ENCODE measurements around the gene MLLT3.

The MLLT3 gene

GRCh38 chr9:20624201-20625002, 2.1 kb upstream of the MLLT3 start:
- DNase-seq = peak; percentile 75

GRCh38 chr9:20623748-20624124, 1.4 kb upstream of the MLLT3 start:
- no peak for DNase-seq

GRCh38 chr9:20623021-20623747, 885 bp upstream of the MLLT3 start:
- no peak for DNase-seq

- DNase-seq = peak; percentile 59
Observed at GRCh38 chr9:20621471-20622329, 599 bp downstream of the MLLT3 start.

GRCh38 chr9:20620650-20621470, 1.4 kb downstream of the MLLT3 start:
- no peak for DNase-seq

- no peak for DNase-seq
Observed at GRCh38 chr9:20619487-20620200, 2.7 kb downstream of the MLLT3 start.

- DNase-seq = peak; percentile 18
Observed at GRCh38 chr9:20618361-20618802, 3.9 kb downstream of the MLLT3 start.

GRCh38 chr9:20616808-20617207, 5.5 kb downstream of the MLLT3 start:
- no peak for DNase-seq

GRCh38 chr9:20614602-20615216, 7.6 kb downstream of the MLLT3 start:
- no peak for DNase-seq

GRCh38 chr9:20611691-20612287, 10.5 kb downstream of the MLLT3 start:
- DNase-seq = no peak

- DNase-seq = no peak
Observed at GRCh38 chr9:20610591-20610990, 11.7 kb downstream of the MLLT3 start.

GRCh38 chr9:20608582-20608981, 13.7 kb downstream of the MLLT3 start:
- DNase-seq = no peak

- no peak for DNase-seq
Observed at GRCh38 chr9:20606652-20607051, 15.6 kb downstream of the MLLT3 start.

GRCh38 chr9:20604562-20604961, 17.7 kb downstream of the MLLT3 start:
- no peak for DNase-seq

GRCh38 chr9:20603524-20604268, 18.6 kb downstream of the MLLT3 start:
- DNase-seq = no peak

- DNase-seq = no peak
Observed at GRCh38 chr9:20601292-20601691, 21.0 kb downstream of the MLLT3 start.

- no peak for DNase-seq
Observed at GRCh38 chr9:20599195-20599594, 23.1 kb downstream of the MLLT3 start.

GRCh38 chr9:20598367-20598766, 23.9 kb downstream of the MLLT3 start:
- no peak for DNase-seq

GRCh38 chr9:20597862-20598261, 24.4 kb downstream of the MLLT3 start:
- DNase-seq = no peak

GRCh38 chr9:20594608-20595007, 27.7 kb downstream of the MLLT3 start:
- DNase-seq = no peak

Measured in NCI-H1694 treated with DMSO at 0.1 percent for 48 hours (cell line).